Central memory CD8-positive, alpha-beta T cell (primary cell): Measurements from ENCODE around the gene RAET1E.
"Not testable (repeated sequence)": the region's sequence is repeated elsewhere in the genome, so short reads cannot be mapped to it uniquely, and the experiment has no call there.

Experiments used
- ATAC-seq: fragments of 150-1000 bp; cut with Tn5 transposase; replicated peaks from 2 replicates; pipeline ENCODE4 v1.10.0; 2022; ENCODE audit warnings: mild to moderate bottlenecking, moderate FRiP score, moderate number of reproducible peaks; ENCODE audit not compliant: poor library complexity, severe bottlenecking; ENCODE audit errors: extremely low read depth
- DNase-seq, 2 donors: peaks; one replicate each; pipeline ENCODE4 v3.0.0; 2021; ENCODE audit warnings: low spot score in 2 of 2
- H3K27ac Mint-ChIP-seq: one replicate; pipeline ENCODE4 v1.8.0; 2022; ENCODE audit warnings: low read depth, mild to moderate bottlenecking, moderate library complexity, mixed read lengths
- H3K27me3 Mint-ChIP-seq: one replicate; pipeline ENCODE4 v1.8.0; 2022; ENCODE audit warnings: mixed read lengths
- H3K36me3 Mint-ChIP-seq: one replicate; pipeline ENCODE4 v1.8.0; 2022; ENCODE audit warnings: mild to moderate bottlenecking, moderate library complexity, mixed read lengths; ENCODE audit not compliant: insufficient read depth
- H3K4me1 Mint-ChIP-seq: one replicate; pipeline ENCODE4 v1.8.0; 2022; ENCODE audit warnings: mixed read lengths
- H3K4me3 Mint-ChIP-seq: one replicate; pipeline ENCODE4 v1.8.0; 2022; ENCODE audit warnings: mild to moderate bottlenecking, moderate library complexity, mixed read lengths
- H3K9me3 Mint-ChIP-seq: one replicate; pipeline ENCODE4 v1.8.0; 2022; ENCODE audit warnings: mixed read lengths

RAET1E gene

GRCh38 chr6:149924933-149925252, 27.0 kb upstream of the RAET1E start:
- ATAC-seq = no peak
- H3K27me3 Mint-ChIP-seq = peaks cover 100% of the 10 kb centered on the region
- H3K9me3 Mint-ChIP-seq = no peaks in the 10 kb centered on the region
- H3K4me3 Mint-ChIP-seq = peak overlapping the region; percentile 25
- H3K4me1 Mint-ChIP-seq = peaks cover 18% of the 10 kb centered on the region
- peaks cover 9% of the 10 kb centered on the region for H3K36me3 Mint-ChIP-seq
- DNase-seq = no peak
- no peak overlapping the region for H3K27ac Mint-ChIP-seq

GRCh38 chr6:149924206-149924932, 26.5 kb upstream of the RAET1E start:
- ATAC-seq (no peak), DNase-seq (no peak)
- no peak overlapping the region for H3K4me3 Mint-ChIP-seq
- peaks cover 18% of the 10 kb centered on the region for H3K4me1 Mint-ChIP-seq
- no peak overlapping the region for H3K27ac Mint-ChIP-seq
- H3K36me3 Mint-ChIP-seq = peaks cover 9% of the 10 kb centered on the region
- no peaks in the 10 kb centered on the region for H3K9me3 Mint-ChIP-seq
- H3K27me3 Mint-ChIP-seq = peaks cover 100% of the 10 kb centered on the region

- DNase-seq = no peak
- Mint-ChIP-seq H3K27me3 (peaks cover 100% of the 10 kb centered on the region), H3K9me3 (no peaks in the 10 kb centered on the region), H3K4me3 (peak overlapping the region; percentile 83), H3K27ac (no peak overlapping the region), H3K4me1 (peaks cover 18% of the 10 kb centered on the region), H3K36me3 (peaks cover 7% of the 10 kb centered on the region)
- ATAC-seq = peak; percentile 6
Observed at GRCh38 chr6:149923327-149923986, 25.5 kb upstream of the RAET1E start.

GRCh38 chr6:149922642-149923326, 24.9 kb upstream of the RAET1E start, which contains the start of gene RAET1G:
Gene RAET1G (minus strand): TSS chr6:149923121. CDS start chr6:149923010, 111 bp downstream.
- peak; percentile 60 to 66 for DNase-seq
- Mint-ChIP-seq H3K9me3 (no peaks in the 10 kb centered on the region), H3K36me3 (peaks cover 5% of the 10 kb centered on the region), H3K27ac (no peak within 1 kb of the TSS), H3K27me3 (peaks cover 99% of the 10 kb centered on the region), H3K4me1 (peaks cover 18% of the 10 kb centered on the region), H3K4me3 (peak within 1 kb of the TSS; percentile 83)
- peak; percentile 87 for ATAC-seq

- not testable (repeated sequence) for ATAC-seq, DNase-seq, H3K27ac Mint-ChIP-seq, H3K36me3 Mint-ChIP-seq, H3K9me3 Mint-ChIP-seq
- Mint-ChIP-seq H3K4me1 (peaks cover 18% of the 10 kb centered on the region), H3K27me3 (peaks cover 92% of the 10 kb centered on the region), H3K4me3 (peak overlapping the region; percentile 83)
Observed at GRCh38 chr6:149922091-149922490, 24.2 kb upstream of the RAET1E start.

GRCh38 chr6:149921361-149921760, 23.4 kb upstream of the RAET1E start:
- H3K4me3 Mint-ChIP-seq = no peak overlapping the region
- peaks cover 84% of the 10 kb centered on the region for H3K27me3 Mint-ChIP-seq
- H3K27ac Mint-ChIP-seq = no peak overlapping the region
- peaks cover 4% of the 10 kb centered on the region for H3K36me3 Mint-ChIP-seq
- peaks cover 16% of the 10 kb centered on the region for H3K4me1 Mint-ChIP-seq
- H3K9me3 Mint-ChIP-seq = no peaks in the 10 kb centered on the region
- ATAC-seq (no peak), DNase-seq (no peak)

GRCh38 chr6:149919834-149920225, 21.9 kb upstream of the RAET1E start:
- H3K4me1 Mint-ChIP-seq = peaks cover 12% of the 10 kb centered on the region
- DNase-seq = no peak
- H3K27ac Mint-ChIP-seq = no peak overlapping the region
- no peak overlapping the region for H3K4me3 Mint-ChIP-seq
- ATAC-seq = no peak
- no peaks in the 10 kb centered on the region for H3K9me3 Mint-ChIP-seq
- peaks cover 4% of the 10 kb centered on the region for H3K36me3 Mint-ChIP-seq
- H3K27me3 Mint-ChIP-seq = peaks cover 69% of the 10 kb centered on the region

GRCh38 chr6:149919126-149919833, 21.4 kb upstream of the RAET1E start:
- not testable (repeated sequence) for H3K36me3 Mint-ChIP-seq, H3K27ac Mint-ChIP-seq, H3K4me3 Mint-ChIP-seq, H3K9me3 Mint-ChIP-seq, DNase-seq, ATAC-seq
- H3K27me3 Mint-ChIP-seq = peaks cover 69% of the 10 kb centered on the region
- peaks cover 12% of the 10 kb centered on the region for H3K4me1 Mint-ChIP-seq

- no peak for DNase-seq
- peaks cover 3% of the 10 kb centered on the region for H3K36me3 Mint-ChIP-seq
- peaks cover 65% of the 10 kb centered on the region for H3K27me3 Mint-ChIP-seq
- H3K9me3 Mint-ChIP-seq = no peaks in the 10 kb centered on the region
- ATAC-seq = no peak
- H3K27ac Mint-ChIP-seq = no peak overlapping the region
- H3K4me3 Mint-ChIP-seq = no peak overlapping the region
- H3K4me1 Mint-ChIP-seq = peaks cover 8% of the 10 kb centered on the region
Observed at GRCh38 chr6:149918151-149918905, 20.4 kb upstream of the RAET1E start.

- no peaks in the 10 kb centered on the region for H3K36me3 Mint-ChIP-seq
- no peak for ATAC-seq
- H3K4me3 Mint-ChIP-seq = no peak overlapping the region
- no peak overlapping the region for H3K27ac Mint-ChIP-seq
- H3K4me1 Mint-ChIP-seq = peaks cover 1% of the 10 kb centered on the region
- H3K9me3 Mint-ChIP-seq = no peaks in the 10 kb centered on the region
- no peak for DNase-seq
- H3K27me3 Mint-ChIP-seq = peaks cover 65% of the 10 kb centered on the region
Observed at GRCh38 chr6:149917679-149918078, 19.8 kb upstream of the RAET1E start.

- Mint-ChIP-seq H3K36me3 (no peaks in the 10 kb centered on the region), H3K4me1 (no peaks in the 10 kb centered on the region), H3K4me3 (no peak overlapping the region), H3K27ac (no peak overlapping the region), H3K27me3 (peaks cover 57% of the 10 kb centered on the region), H3K9me3 (no peaks in the 10 kb centered on the region)
- DNase-seq (no peak), ATAC-seq (no peak)
Observed at GRCh38 chr6:149915970-149916865, 18.3 kb upstream of the RAET1E start.
